GM21529 (cell line): Measurements from ENCODE around the gene TMEM134.

Experiments
- ATAC-seq: cut with Tn5 transposase; IDR thresholded peaks from one replicate; pipeline ENCODE4 v1.9.1; 2021; ENCODE audit not compliant: unreplicated experiment

TMEM134 gene

DNA sequence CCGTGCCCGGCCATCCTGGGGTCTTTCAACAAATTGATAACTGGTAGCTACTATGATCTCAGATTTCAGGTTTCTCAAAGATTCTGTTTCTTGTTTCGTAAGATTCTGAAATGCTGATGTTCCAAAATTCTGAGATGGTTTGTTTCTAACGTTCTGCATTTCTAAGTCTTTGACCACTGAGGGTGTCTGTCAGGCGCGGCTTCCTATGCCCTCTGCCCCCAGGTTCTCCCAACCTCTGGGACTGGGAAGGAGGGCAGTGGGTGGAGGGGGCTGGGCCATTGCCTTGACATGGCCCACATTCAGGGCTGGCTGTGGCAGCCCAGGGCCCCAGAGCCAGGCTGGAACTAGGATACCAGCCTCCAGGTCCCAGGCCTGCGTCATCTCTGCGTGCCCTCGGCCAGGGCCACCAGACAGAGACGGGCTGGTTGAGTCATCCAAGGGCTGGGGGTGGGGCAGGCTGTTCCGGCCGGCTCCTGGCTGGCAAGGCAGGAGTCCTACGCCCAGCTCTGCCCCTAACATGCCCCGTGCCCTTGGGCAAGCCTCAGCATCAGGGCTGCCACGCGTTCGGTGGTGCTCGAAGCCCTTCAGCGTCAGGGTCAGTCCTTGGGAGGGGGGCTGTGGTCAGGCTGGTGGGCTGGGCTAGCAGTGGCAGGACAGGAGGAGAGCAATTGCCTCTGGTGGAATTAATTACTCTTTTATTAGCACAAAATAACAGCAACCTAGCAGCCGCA is 5.2 kb downstream of the TMEM134 start:
- no peak for ATAC-seq

DNA sequence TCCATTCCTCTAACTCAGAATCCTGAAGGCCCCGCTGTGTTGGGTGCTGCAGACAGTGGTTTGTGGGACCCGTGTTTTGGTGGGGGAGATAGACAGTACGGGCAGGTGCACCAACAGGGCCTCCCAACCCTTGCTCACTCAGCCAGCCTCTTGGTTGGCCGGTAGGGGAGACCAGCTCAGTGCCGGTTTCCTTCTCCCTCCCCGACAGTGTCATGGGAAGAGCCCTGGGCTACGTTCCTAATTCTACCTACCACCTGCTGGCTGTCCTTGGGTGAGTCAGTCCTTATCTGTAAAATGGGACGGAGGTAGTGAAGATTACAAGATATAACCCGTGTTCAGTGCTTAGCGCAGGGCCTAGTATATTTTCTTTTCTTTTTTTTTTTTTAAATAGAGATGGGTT is 5.9 kb downstream of the TMEM134 start:
- no peak for ATAC-seq

DNA sequence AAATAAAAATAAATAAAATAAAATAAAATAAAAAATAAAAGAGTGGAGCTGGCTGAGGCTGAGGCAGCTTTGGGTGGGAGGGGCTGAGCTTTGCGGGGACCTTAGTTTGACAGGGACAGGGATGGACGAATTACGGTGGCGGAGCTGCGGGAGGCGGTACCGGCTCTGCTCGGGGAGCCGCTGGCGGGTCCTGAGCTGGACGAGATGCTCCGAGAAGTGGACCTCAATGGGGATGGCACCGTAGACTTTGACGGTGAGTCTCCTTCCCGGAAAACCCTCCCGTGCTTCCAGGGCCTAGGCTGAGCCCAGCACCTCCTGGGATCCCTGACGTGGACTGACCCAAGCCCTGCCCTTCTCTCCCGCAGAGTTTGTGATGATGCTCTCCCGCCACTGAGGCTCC is 10.8 kb downstream of the TMEM134 start:
- no peak for ATAC-seq

DNA sequence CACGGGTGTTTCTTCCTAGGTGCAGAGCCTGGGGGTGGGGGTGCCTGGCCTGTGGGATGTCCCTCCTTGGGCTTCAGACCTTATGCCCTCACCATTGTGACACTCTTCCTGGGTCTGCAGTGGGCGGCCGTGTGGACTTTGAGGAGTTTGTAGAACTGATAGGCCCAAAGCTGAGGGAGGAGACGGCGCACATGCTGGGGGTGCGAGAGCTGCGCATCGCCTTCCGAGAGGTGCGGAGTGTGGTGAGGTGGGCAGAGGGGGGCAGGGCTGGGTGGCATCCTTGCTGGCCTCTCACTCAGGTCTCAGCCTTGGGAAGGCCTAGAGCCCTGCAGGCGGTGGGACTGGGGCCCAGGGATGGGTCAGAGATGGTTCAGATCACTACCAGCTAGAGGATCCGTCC is 11.6 kb downstream of the TMEM134 start:
- no peak for ATAC-seq

DNA sequence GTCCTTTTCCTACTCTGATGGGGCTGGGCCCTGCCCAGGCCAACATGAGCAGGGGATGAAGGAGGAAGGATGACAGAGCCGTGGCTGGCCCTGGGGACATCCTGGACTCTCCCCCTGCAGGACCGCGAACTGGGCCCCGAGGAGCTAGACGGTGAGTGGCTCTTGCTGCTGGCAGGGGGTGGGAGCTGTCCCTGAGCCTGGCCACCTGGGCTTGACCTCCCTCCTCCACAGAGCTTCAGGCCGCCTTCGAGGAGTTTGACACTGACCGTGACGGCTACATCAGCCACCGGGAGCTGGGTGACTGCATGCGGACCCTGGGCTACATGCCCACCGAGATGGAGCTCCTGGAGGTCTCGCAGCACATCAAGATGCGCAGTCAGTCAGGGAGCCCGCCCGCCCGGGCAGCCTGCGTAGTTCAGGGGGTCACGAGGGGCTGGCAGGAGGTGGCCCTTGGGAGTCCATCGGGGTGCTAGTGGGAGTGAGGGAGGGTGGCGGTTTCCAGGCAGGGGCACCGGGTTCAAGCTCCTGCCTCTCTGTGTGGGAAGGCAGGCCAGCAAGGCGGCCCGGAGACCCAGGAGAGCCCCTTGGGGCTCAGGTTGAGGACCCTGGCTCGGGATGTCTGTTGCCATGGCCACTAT is 12.9 kb downstream of the TMEM134 start:
- ATAC-seq, result no peak

DNA sequence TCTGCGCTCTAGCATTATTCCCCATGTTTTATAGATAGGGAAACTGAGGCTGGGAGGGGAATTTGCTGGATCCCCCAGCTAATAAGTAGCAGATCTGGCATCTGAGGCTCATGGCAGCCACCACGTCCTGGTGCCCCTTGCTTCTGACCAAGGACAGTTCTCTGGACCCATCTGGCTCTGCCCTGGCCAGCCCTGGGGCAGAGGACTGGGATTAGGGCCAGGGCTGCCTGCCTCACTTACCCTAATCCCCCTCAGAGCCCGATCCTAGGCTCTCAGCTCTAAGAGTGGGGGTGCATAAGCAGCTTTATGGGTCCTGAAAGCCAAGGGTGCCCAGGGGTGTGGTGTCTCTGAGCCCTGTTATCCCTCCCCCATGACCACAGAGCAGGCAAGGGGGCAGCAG is 14.0 kb downstream of the TMEM134 start, which contains the start of gene CABP4:
CABP4 (plus strand) TSS at position 301 of the 400 bp plus-strand sequence; CDS start at position 371, 70 bp downstream.
- ATAC-seq, result no peak

DNA sequence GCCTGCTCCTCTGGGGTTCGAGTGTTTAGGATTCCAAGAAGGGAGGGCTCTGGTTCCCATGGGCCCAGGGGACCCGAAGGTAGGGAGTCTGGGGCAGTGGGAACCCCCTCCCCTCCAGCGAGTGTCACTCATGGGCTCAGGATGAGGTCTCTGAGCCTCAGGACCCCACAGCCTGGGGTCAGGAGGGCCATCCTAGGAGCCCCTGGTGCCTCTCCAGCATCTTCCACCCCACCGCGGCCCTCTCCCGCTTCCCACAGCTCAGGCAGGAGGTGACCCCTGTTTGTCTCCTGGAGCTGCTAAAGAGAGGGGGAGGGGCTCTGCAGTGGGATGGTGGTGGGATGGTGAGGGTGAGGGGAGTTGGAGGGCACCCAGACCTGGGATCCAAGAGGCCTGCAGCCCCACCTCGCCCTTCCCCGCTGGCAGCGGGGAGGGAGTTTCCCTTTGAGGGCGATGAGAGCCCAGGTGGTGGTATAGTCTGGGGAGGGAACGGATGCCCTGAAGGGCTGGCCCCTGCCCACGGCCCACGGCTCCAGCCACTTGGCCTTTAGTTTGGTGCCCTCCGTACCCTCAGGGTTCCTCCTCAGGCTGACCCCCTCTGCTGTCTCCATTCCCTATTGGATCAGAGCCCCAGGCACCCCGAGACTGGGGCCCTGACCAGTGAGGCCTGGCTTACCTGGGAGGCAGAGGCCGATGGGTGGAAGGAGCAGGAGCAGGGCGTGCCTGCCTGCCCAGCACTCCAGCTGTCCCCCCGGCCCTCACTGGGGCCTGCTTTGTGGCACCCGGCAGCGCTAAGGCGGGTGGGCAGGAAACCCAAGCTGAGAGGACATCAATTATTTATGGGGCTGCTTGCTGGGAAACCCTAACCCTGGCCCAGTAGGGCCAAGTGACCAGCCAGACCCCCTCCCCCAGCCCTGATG is 15.0 kb downstream of the TMEM134 start:
- ATAC-seq, result no peak

DNA sequence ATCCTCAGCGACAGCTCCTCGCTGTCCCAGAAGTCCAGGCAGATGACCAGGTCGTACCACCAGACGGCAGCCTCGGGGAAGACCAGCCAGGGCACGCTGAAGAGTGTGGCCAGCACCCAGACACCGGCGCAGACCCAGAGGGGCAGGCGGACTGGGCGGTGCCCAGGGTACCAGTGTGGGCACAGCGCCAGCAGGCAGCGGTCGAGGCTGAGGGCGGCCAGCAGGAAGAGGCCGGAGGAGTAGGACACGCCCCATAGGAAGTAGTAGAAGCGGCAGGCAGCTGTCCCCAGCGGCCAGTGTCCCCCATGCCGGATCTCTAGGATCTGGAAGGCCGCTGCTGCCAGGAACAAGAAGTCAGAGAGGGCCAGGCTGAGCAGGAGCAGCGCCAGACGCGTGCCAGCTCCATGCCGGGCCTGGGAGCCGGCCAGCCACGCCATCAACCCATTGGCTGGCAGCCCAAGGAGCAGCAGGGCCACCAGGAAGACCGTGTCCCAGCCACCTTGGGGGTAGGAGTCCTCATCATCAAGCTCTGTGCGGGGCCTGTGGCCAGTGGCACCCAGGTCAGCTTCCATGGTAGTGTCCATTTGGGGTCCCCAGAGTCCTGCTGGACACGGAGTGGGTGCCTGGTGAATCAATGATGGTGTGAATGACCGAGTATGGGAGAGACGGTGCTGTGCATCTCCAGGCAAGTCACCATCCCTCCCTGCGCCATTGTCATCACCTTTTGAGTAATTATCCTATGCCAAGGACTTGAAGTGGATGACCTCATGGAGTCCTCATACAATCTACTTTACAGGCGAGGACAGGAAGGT is 16.7 kb downstream of the TMEM134 start, which contains the start of gene GPR152:
GPR152 (minus strand) TSS at position 589 of the 812 bp plus-strand sequence; CDS start at position 584, 5 bp downstream.
- no peak for ATAC-seq

DNA sequence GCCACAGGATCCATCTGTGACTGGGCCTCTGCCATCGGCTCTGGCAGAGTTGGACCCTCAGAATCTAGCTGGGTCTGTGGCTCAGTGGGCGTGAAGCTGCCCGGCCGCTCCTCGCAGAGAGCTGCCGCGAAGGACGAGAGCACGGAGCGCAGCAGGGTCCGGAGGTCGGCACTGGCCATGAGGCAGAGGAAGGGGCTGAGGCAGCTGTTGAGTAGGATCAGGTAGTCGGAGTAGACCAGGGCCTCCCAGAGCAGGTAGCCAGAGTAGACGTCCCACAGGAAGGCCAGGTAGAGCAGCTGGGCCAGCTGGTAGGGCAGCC is 17.4 kb downstream of the TMEM134 start:
- ATAC-seq, result no peak

DNA sequence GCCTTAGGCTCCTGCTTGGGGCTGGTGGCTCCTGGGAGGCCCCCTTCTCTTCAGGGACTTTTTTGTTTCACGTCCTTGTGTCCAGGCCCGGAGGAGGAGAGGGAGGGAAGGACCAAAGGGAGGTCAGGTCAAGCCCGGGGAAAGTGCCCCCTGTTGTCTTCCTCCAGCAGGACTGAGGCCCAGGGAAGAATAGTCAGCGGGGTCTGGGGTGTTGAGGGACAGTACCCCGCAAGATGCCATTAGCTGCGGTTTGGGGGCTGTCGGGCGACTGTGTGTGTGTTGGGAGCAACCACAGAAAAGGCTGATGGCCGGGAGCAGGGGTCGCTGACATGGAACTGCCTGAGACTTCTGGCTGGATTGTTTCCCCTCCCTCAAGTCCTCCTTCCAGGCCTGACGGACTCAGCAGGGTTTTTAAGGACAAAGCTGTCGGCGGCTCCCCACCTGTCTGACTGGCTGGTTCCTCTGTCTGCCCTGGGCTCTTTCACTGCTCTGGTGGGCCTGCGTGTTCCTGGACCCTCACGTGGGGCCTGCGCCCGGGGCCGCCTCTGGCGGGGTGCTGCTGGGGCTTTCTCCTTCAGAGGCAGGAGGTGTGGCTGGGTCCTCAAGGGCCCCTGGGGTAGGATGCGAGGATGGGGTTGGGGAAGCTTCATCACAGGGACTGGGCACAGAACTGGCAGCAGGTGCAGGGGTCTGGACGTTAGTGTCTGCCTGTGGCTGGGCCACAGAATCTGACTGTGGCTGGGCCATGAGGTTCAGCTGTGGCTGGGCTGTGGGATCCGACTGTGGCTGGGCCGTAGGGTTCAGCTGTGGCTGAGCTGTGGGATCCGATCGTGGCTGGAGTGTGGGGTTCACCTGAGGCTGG is 18.0 kb downstream of the TMEM134 start:
- ATAC-seq, result no peak

DNA sequence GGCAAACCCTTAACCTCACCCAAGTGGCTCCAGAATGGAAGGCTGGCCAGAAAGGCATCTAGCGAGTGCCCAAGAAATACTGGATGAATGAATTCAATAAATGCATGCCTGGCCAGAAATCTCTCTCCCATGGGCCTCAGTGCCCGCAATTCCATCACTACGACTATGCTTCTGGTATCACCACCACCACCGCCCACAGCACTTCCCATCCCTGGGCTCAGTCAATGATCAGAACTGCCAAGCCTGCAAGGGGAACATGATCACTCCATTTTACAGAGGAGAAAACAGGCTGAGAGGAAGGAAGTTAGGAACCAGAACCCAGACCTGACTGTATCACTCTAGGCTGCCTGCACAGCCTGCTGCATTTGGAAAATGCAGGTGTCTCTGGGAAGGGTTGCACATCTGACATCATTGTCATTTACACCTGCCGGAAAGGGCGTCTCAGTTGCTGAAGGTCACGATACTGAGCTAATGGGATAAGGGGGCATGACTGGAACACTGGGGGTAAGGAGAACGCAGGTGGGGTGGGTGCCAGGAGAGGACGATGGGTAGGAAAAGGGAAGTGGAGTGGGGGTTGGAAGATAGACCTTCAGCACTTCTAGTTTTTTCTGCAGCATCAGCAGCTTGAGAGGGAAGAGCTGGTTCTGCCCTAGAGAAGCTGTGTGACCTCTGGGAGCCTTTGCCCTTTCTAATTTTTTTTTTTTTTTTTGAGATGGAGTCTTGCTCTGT is 19.8 kb downstream of the TMEM134 start:
- ATAC-seq, result no peak

DNA sequence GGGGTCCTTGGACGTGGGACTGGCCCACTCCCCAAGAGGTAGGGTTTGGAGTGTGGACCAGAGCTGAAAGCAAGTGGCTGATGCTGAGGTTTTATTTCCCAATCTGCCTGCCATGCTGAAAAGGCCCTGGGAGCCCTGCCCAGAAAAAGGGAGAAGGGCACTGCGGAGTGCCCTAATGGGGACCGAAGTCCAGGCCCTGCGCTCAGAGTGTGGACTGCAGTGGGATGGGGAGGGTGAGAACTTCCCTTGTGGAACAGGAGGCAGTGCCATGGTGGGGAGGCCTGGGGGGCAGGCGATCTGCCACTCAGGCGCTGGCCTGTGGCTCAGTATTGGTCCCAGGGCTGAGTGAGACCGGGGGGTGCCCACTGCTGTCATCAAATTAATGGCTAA is 20.8 kb downstream of the TMEM134 start:
- no peak for ATAC-seq

DNA sequence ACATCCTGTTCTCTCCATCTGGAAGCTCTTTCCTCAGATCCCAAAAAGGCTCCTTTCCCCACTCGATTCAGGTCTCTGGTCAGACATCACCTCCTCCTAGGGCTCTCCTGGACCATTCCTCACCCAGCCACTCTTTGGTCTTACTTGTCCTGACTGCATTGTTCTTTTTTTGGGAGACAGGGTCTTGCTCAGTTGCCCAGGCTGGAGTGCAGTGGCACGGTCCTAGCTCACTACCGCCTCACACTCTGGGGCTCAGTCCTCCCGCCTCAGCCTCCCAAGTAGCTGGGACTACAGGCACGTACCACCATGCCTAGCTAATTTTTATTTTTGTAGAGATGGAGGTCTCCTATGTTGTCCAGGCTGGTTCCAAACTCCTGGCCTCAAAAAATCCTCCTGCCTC is 23.5 kb downstream of the TMEM134 start:
- ATAC-seq, result no peak

DNA sequence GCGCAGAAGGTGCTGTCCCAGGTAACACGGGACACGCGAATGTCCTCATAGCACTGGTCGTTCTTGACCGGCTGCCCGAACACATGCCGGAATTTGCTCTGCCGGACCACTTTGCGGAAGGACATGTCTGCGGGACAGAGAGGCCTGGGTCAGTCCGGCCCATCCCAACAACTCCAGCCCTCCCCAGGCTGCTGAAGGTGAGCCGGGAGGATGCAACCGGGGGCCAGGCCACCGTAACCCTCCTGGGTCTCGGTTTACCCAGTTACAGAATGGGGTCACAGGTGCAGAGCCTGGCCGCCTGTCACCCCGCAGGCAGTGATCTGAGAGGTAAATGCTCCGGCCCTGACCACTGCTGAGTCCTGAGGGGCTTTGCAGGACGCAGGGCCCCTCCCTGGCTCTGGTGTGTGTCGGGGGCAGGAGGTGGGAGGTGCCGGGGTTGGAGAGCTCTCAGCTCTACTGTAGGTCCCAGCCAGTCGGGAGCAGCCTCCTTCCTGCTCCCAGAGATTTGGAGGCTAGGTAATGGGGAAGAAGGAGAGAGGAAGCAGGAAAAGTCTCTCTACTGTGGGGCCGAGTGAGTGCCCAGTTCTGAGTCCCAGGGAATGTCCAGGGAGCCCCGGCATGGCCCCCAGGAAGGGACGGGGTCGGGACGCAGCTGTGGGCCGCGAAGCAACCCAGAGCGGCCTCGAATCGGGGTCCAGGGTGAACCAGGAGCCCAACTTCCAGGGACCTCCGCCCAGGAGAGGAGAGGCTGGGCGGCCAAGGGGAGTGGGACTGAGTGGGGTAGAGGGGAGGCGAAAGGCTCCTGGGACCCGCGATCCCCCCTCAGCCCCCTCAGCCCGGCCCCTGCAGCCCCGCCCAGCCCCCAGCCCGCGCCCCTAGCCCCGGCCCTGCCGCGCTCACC is 26.3 kb downstream of the TMEM134 start:
- ATAC-seq, result no peak

DNA sequence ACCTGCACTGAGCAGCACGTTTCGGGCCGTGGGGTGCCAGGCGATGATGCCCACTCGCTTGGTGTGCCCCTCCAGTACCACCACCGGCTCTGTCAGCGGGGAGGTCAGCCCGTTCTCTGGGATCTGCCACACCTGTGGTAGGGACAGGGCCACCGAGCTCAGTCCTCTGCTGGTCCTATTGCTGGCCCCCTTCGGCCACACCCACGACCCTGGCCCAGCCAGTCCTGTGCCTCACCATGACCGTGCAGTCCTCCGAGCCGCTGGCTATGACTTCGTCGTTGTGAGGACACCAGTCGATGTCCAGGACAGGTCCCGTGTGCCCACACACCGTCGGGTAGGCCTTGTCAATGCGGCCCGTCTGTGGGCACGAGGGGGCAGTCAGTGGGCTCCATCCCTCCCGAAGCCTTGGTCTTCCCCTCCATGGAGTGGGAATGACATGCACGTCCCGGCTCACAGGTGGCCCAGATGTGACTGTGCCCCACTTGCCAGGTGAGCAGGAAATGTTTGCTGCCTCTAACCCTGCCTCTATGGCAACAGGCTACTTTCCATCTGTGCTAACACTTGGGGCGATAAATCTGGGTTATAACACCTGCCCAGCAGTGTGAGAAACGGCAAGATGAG is 27.2 kb downstream of the TMEM134 start:
- ATAC-seq, result no peak

DNA sequence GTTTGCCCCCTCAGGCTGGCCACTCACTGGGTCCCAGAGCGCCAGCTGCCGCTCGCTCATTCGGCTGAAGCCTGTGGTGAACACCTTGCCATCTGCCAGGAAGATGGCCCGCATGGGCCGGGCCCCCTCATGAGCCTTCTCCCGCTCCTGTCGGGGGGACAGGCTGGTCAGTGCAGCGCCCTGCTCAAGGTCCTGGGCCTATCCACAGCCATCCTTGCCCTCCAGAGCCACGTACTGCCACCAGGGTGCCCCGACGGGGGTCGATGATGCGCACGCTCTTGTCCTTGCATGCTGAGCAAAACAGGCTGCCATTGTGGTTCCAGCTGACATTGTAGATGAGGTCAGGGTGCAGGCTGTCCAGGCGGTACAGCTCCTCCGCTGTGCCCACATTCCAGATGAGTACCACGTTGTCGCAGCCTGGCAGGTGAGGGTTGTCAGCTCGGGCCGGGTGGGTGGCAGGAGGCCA is 27.9 kb downstream of the TMEM134 start:
- no peak for ATAC-seq

DNA sequence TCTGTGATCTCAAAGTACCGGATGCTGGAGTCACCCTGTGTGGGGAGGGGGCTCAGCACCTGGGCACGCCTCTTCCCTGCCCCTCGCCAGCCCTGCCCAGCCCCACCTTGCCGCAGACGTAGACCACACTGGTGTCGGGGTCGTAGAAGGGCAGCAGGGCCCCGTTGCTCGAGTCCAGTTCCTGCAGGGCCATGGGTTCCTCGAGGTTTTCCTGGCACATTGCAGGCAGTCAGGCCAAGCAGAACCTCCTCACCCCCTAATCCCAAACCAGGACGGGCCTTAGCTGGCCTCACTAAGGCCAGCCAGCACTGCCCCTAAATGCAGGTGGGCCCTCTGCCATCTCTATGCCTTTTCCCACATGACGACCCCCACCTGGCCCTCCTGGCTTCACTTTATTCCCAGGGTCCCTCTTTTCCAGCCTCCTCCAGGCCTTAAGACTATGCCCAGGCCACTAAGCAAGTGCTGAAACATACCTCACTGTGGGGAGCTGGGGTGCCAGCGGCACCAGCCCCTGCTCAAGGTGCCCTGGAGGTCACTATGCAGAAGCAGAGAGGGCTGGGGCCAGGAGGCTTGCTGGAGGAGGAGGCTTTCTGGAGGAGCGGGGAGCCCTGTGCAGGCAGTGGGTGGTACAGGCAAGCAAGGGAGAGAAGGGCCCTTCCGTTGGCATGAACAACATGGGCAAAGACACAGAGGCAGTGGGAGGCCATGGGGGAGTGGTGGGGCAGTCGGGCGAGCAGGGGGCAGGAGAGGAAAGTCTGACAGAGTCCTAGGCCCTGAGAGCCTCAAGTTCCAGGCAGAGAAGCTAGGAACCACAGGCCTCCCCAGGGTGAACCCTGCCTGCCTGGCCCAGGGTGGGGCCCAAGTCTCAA is 28.6 kb downstream of the TMEM134 start:
- ATAC-seq, result no peak
